Psoas muscle (tissue), 8 donors: ENCODE measurements around the gene CLEC4E. TPM values are rescaled to one million over a fixed set of nuclear protein-coding genes. Genes with fewer than 3 reads are reported as not detected.

Source experiments
- ATAC-seq, 4 donors: fragments of 200-7000 bp; cut with Tn5 transposase; one replicate each; pipeline ENCODE4 v1.9.1; 2020; ENCODE audit warnings: moderate library complexity in 3 of 4, mild to moderate bottlenecking in 2 of 4
- DNase-seq, 2 donors: peaks; one replicate each; pipeline ENCODE4 v3.0.0-alpha.2; 2020
- H3K27ac ChIP-seq: fragments of 200-600 bp; one replicate; pipeline ENCODE4 v1.8.0; 2022
- H3K27me3 ChIP-seq, 3 donors: fragments of 200-600 bp in 1 of 3; one replicate each; pipeline versions ENCODE4 v1.6.1 to v1.8.0; 2013 to 2022; ENCODE audit warnings: low read length in 2 of 3, mild to moderate bottlenecking in 2 of 3, moderate library complexity in 1 of 3; ENCODE audit not compliant: insufficient read depth in 3 of 3
- H3K36me3 ChIP-seq, 2 donors: fragments of 200-600 bp in 1 of 2; one replicate each; pipeline versions ENCODE4 v1.6.1 to v1.8.0; 2013 to 2022; ENCODE audit warnings: low read depth in 1 of 2, mild to moderate bottlenecking in 1 of 2, moderate library complexity in 1 of 2; ENCODE audit not compliant: insufficient read depth in 1 of 2
- H3K4me1 ChIP-seq: fragments of 200-600 bp; one replicate; pipeline ENCODE4 v1.8.0; 2022
- H3K4me3 ChIP-seq: fragments of 200-600 bp; one replicate; pipeline ENCODE4 v1.8.0; 2022; ENCODE audit warnings: mild to moderate bottlenecking
- H3K9me3 ChIP-seq: fragments of 200-600 bp; one replicate; pipeline ENCODE4 v1.8.0; 2022
- WGBS, 3 donors: extraction: QIAGEN DNeasy Blood & Tissue Kit; methylation state at CpG; one replicate each; pipeline versions ENCODE4 v1.1.6 to v1.1.7; 2013; 5-methylcytosine and 5-hydroxymethylcytosine counted together
- intact Hi-C, 2 donors: fragments of 100-400 bp; cut with DNase I; formaldehyde crosslinking; loops; one replicate each; pipeline versions ENCODE4 v1.11.0 to v1.14.2; 2022
- polyA plus RNA-seq, 3 donors: library from polyadenylated mRNA; stranded (reverse); fragments of 200-250 nt; gene quantifications; one replicate each; pipeline ENCODE4 v1.2.3, GENCODE V29; 2013
- total RNA-seq, 4 donors: library from RNA; stranded (reverse); fragmentation: NEBNext Ultra II Directional in 2 of 4; extraction: Animal tissue kit (Norgen Biotek cat#: 25700) in 2 of 4; gene quantifications; one replicate each; pipeline versions ENCODE4 v1.2.1 to v1.2.4, GENCODE V29; 2021 to 2023
- TF ChIP-seq, protein P1 (sequence below): fragments of 200-600 bp; IDR thresholded peaks from one replicate; pipeline ENCODE4 v1.8.0; 2022; ENCODE audit warnings: antibody characterized with exemption
- donor health status: healthy with polysubstance abuse.
- donor health status: DM: no; HTN: no; CAD: no; lungs with moderate emphysema.
- donor health status: Bipolar disorder and iron deficiency.
- donor health status: healthy.
- donor health status: DM: yes; HTN: yes; CAD: no.
- donor health status: DM: no; HTN: no; CAD: no.
- donor health status: DM: no; HTN: no; CAD: no.
- donor health status: DM: yes; HTN: yes; CAD: no.

The CLEC4E gene
- total and polyA plus RNA-seq, 7 donors = 0.19 to 1.1 (median 0.63) TPM

- DNase-seq (no peak), ATAC-seq (no peak)
- intact Hi-C loops = no loop called here
- Histone ChIP-seq H3K27ac (no peak overlapping the region), H3K9me3 (no peaks in the 10 kb centered on the region), H3K4me3 (no peak overlapping the region), H3K4me1 (no peaks in the 10 kb centered on the region), H3K36me3 (no peaks in the 10 kb centered on the region), H3K27me3 (no peaks in the 10 kb centered on the region)
- 72 to 75% (median 74%) methylated on average over 7 of the region's 7 CpGs for WGBS, 3 donors
- TF ChIP-seq, protein P1, sequence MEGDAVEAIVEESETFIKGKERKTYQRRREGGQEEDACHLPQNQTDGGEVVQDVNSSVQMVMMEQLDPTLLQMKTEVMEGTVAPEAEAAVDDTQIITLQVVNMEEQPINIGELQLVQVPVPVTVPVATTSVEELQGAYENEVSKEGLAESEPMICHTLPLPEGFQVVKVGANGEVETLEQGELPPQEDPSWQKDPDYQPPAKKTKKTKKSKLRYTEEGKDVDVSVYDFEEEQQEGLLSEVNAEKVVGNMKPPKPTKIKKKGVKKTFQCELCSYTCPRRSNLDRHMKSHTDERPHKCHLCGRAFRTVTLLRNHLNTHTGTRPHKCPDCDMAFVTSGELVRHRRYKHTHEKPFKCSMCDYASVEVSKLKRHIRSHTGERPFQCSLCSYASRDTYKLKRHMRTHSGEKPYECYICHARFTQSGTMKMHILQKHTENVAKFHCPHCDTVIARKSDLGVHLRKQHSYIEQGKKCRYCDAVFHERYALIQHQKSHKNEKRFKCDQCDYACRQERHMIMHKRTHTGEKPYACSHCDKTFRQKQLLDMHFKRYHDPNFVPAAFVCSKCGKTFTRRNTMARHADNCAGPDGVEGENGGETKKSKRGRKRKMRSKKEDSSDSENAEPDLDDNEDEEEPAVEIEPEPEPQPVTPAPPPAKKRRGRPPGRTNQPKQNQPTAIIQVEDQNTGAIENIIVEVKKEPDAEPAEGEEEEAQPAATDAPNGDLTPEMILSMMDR = no peak
Measured at GRCh38 chr12:8532045-8532444, 8.7 kb downstream of the CLEC4E start.

GRCh38 chr12:8527250-8528130 lies 13.2 kb downstream of the CLEC4E start:
- Histone ChIP-seq H3K27ac (no peak overlapping the region), H3K4me1 (no peaks in the 10 kb centered on the region), H3K36me3 (no peaks in the 10 kb centered on the region), H3K27me3 (no peaks in the 10 kb centered on the region), H3K9me3 (peaks cover 6% of the 10 kb centered on the region), H3K4me3 (no peak overlapping the region)
- ATAC-seq (no peak), DNase-seq (no peak)
- intact Hi-C loops = no loop called here
- 71 to 73% (median 71%) methylated on average over 30 of the region's 30 CpGs for WGBS, 3 donors
- TF ChIP-seq, protein P1 = no peak

GRCh38 chr12:8519171-8519570 lies 21.5 kb downstream of the CLEC4E start:
- H3K27me3 ChIP-seq = no peaks in the 10 kb centered on the region
- intact Hi-C loops = no loop called here
- no peaks in the 10 kb centered on the region for H3K4me1 ChIP-seq
- H3K9me3 ChIP-seq = no peaks in the 10 kb centered on the region
- no peak overlapping the region for H3K4me3 ChIP-seq
- TF ChIP-seq, protein P1 = no peak
- DNase-seq (no peak), ATAC-seq (no peak)
- H3K36me3 ChIP-seq = no peaks in the 10 kb centered on the region
- no peak overlapping the region for H3K27ac ChIP-seq
- 72 to 78% (median 77%) methylated on average over 4 of the region's 4 CpGs for WGBS, 3 donors

DNA sequence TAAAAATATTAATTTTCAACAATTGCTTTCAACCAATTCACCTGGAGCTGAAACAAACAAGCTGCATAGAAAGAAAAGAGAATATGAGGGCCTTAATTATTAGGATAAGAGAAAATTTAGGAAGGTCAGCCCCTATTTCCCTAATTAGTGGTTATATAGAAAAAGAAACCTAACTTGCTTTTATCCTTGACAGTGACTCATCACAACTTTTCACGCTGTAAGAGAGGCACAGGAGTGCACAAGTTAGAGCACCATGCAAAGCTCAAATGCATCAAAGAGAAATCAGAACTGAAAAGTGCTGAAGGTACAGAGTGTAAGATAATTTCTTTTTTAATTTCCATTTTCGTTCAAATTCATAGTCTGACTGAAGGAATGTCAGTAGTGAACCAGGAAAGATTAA lies 22.7 kb downstream of the CLEC4E start:
- no peak overlapping the region for H3K27ac ChIP-seq
- H3K9me3 ChIP-seq = no peaks in the 10 kb centered on the region
- 70 to 83% (median 73%) methylated on average over 2 of the region's 2 CpGs for WGBS, 3 donors
- H3K27me3 ChIP-seq = no peaks in the 10 kb centered on the region
- H3K4me3 ChIP-seq = no peak overlapping the region
- intact Hi-C loops = no loop called here
- no peaks in the 10 kb centered on the region for H3K36me3 ChIP-seq
- DNase-seq = no peak
- no peak for ATAC-seq
- no peaks in the 10 kb centered on the region for H3K4me1 ChIP-seq
- TF ChIP-seq, protein P1 = no peak
